ENCODE results near the gene RAB17.
"Not testable (repeated sequence)": the region's sequence is repeated elsewhere in the genome, so short reads cannot be mapped to it uniquely, and the experiment has no call there.

The RAB17 gene

DNA sequence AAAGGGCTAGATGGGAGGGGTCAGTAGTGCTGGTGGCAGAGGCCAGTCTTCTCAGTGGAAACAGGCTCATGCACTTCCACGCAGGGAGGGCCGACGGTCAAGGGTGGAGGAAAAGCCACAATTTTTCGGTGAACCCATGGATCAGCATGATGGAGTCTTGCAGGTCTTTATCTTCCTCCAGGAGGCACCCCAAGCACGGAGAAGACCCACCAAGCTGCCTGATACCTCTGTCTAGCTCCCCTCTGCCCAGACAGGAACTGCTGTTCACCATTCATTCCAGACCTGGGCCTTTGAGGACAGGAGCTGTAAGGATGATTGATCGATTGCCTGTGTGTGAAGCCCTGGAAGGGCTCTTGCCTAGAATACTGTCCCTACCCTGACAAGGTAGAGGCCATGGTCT is 34.0 kb upstream of the RAB17 start:
- no peak for DNase-seq

DNA sequence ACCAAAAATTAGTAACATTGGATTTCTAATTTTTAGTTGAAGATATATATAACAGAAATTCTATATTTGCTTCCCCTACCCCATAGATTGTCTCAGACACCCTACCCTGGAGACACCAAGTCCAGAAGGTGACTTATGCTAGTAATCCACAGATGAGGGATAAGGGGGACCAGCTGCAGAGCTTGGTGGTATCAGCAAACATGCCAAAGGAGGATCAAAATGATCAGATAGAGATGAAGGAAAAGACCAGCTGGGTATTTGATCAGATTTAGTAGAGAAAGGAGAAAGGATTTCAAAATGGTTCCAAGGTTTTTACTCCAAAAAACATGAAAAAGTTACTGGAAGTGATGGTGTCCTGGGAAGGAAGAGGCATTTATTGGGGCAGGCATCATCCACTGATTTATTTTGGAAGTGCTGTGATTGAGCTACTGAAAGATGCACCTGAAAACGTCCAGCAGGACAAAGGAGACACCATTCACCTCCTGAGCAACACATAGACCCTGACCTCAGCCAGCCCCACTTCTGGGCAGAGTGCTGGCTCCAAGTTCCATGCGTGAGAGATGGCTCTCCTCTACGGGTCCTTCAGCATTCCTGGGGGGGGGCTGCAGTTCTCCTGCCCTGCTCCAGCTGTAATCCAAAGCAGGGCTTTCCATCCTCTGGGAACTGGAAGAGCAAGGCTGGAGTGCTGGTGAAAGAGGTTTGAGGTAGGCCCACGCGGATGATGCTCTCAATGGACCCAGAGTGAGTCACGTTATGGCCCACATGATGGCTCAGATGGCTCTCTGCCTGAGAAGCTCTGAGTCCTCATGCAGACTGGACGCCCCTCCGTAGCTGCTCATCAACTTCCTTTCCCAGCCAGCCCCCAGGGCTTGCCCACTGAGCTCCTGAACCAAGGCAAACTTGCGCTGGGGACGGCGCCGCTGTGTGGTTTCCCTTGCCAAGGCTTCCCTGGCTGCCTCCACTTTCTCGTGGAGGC is 33.2 kb upstream of the RAB17 start:
- DNase-seq: no peak

DNA sequence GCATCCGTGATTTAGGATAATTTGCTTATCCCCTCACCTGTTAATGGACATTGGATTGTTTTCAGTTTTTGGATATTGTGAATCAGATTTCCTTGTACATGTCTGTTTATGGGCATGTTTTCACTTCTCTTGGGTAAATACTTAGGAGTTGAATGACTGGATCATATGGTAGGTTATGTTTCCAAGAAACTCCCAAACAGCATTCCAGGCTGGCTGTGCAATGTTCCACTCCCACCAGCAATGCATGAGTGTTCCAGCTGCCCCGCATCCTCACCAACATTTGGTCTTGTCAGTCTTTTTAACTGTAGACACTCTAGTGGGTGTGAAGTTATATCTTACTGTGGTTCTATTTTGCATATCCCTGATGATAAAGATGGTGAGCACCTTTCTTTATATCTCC is 27.9 kb upstream of the RAB17 start:
- DNase-seq: no peak

DNA sequence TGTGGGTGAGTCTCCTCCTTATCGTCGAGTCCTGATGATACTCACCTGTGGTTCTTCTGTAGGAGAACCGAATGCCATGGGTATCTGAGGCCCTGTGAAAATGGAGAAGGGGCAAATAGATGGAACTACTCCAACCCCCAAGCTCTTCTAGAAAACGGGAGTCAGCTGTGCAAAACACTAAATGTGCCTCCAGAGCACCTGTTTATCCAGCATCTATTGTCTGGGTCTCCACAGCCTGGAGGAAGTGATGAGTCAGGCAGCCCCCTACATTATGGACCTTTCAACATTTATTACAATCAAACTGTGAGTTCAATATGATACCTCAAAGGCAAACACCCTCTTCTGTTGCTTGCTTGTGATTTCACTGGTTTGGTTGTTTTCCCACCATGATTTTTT is 27.1 kb upstream of the RAB17 start:
- no peak for DNase-seq

DNA sequence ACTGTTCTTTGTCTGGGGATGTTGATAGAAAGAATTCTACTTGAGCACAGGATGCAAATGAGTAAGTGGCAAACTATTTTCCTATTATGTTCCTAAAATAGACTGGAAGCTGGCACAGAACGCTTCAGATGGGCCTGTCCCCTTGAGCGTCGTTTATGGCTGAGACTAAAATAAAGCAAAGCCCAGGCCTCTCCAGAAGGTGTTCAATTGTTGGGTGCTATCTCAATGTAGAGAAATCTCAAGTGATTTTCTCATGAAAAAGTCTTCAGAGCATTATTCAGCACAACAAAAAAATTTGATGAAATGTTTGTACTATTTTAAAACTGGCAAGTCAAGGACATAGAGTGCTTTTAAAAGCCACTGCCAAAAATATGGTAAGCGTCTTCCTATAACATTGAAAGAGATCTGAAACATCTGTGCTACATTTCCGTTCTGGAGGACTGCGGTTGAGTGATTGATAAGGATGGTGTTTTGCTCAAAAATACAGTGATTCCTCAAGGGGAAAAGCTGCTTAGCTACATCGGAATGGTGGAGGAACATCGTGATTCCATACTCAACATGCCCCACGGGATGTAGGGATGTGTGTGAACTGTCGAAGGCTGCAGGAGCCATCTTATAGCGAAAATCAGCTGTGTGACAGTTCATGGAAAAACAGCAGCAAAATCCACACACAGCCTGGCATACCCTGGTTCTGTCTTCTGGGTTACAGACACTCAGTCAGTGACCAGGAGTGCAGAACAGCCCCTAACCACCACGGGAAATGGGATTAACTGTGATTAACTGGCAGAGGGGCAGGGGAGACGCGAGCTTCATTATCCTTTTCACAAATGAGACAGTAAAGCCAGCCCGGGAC is 26.4 kb upstream of the RAB17 start:
- DNase-seq: no peak

DNA sequence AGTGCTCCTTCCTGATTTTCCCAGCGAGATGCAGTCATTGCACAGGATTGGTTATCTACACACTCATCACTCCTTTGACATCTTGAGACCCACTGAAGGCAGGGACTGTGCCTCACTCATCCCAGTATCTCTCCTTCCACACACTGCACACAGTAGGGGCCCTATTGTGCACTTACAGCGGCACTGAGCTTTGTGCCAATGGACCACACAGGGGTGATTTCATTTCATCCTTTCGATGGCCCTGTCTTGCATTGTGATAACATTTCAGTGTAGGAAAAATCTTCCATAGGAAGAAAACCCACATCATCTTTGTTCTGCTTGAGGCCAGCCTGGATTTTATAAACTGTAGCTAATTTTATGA is 25.8 kb upstream of the RAB17 start:
- DNase-seq: no peak

DNA sequence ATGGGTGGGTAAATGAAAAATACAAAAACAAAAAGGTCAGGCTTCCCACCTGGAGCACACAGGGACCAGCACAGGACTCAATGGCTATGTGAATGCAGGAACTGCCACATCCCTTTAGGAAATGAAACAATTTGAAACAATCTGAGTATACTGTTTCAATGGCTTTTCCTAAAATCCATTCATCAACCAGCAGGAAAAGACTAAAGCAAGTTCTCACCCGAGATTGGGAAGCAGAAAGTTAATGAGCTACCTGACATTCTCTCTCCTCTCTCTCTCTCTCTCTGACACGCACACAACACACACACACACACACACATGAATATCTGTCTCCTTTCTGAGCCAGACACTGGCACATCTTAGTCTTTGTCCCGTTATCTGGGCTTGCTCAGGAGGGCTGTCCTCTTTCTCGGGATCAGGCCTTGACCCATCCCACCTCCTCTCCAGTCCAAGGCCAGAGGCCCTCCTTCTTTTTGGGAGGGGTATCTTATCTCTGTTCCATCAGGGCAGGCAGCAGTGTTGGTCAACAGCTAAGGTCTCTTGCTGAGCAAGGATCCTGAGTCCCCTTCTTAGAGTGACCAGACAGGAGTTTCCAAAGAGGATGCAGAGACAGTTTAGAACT is 25.2 kb upstream of the RAB17 start:
- DNase-seq: no peak

DNA sequence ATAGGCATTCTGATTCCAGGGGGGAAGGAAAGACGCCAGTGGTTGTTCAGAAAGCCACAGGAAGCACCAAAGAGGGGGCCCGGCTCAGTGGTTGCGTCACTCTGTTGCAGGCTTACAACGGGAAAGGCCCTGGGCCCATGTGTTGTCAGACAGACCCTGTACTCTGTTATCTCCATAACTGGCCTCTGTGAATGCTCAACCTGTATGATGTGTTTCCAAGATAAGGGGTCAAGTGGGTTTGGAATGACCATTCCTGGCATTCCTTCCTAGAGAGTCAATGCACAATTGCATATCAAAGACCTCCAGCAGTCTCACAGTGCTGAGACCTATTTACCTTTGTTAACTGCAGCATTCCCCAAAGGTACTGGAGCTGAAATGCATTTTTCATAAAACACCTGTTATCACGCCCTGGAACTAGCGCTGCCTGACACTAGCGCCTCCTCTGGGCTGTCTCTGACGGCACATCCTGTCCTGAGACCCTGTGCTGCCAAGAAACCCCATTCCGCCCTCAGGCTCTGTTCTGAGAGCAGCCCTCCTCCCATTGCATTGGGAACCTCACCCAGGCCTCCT is 23.7 kb upstream of the RAB17 start:
- DNase-seq: no peak

DNA sequence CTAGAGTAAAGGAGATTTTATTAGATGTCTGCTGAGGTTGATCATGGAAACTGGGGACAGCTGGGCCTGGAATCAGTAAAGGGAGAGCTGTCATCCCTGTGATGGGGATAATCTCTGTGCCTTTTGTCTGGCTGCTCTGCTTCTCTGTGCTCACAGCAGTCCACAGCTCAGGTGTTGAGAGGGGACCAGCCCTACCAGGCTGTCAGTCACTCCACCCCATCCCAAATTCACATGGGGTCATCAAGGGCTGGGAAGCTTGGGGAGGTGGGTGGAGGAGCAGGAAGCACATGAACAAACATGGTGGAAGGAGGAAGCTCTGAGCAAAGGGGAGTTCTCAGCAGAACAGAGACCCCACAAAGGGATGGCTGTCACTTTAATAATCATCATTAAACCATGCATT is 23.1 kb upstream of the RAB17 start:
- DNase-seq: no peak

DNA sequence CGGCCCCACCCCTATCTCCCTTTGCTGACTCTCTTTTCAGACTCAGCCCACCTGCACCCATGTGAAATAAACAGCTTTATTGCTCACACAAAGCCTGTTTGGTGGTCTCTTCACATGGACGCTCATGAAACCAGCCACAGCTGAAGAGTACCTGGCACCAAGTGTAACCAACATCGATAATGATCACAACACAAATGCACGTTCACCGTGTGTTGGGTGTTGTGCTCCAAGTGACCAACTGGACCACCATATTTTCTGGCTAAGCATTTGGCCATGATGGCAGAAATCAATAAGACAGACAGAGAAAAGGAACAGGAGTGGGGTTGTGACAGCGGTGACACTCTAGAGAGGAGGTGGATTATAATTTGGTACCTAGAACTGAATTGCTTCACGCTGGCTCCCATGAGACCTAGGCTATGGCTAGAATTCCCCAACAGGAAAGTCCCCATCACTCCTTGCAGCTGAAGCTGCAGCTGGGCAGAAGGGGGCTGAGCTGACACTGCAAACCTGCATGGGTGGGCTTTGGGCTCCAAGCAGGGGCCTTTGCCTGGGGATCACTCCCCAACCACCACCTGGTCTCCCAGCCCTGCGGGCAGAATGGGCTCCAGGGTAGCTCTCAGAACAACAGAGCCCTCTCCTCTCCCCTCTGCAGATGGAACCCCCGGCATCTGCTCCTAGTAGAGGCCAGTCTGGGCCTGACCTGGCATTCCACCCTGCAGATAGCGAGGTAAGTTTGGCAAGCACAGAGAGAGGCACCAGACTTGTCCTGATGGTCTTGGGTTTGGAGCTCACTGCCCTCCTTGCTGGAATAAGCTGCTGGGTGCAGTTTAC is 22.2 kb upstream of the RAB17 start:
- DNase-seq: no peak

DNA sequence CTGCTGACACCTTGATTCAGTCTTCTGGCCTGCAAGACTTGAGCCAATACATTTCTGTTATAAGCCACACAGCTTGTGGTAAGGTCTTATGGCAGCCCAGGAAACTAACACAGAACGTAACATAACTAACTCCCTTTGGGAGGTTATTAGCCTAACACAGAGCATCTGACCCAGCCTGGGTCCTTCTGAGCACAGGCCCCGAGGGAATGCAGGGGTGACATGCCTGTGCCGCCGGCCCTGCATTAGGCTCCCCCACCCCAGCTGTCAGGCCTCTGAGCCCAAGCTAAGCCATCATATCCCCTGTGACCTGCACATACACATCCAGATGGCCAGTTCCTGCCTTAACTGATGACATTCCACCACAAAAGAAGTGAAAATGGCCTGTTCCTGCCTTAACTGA is 16.0 kb upstream of the RAB17 start:
- DNase-seq: not testable (repeated sequence)

DNA sequence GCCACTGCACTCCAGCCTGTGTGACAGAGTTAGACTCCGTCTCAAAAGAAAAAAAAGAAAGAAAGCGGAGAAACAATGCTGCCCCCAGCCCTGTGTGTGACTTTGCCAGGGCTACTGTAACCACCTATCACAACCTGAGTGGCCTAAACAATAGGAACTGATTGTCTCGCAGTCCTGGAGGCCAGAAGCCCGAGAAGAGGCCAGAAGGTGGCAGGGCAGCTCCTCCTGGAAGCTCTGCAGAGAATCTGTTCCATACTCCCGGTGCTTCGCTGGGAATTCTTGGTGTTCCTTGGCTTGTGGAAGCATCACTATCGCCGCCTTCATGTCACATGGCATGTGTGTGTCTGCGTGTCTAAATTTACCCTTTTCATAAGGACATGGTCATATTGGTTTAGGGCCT is 14.4 kb upstream of the RAB17 start:
- no peak for DNase-seq

DNA sequence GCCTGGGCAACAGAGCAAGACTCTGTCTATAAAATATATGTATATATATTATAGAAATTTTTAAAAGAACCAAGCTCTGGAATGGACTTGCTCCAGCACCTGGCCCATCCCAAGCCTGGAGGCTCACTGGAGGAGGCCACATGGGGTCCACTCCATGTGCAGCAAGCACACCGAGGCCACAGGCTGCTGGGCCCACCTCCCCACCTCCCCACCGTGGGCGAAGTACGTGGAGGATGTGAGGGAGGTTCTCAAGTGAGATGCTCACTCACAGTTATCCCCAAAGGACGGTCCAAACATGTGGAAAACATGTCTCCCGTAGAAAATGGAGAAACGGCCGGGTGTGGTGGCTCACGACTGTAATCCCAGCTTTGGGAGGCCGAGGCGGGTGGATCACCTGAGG is 13.9 kb upstream of the RAB17 start:
- DNase-seq: no peak

DNA sequence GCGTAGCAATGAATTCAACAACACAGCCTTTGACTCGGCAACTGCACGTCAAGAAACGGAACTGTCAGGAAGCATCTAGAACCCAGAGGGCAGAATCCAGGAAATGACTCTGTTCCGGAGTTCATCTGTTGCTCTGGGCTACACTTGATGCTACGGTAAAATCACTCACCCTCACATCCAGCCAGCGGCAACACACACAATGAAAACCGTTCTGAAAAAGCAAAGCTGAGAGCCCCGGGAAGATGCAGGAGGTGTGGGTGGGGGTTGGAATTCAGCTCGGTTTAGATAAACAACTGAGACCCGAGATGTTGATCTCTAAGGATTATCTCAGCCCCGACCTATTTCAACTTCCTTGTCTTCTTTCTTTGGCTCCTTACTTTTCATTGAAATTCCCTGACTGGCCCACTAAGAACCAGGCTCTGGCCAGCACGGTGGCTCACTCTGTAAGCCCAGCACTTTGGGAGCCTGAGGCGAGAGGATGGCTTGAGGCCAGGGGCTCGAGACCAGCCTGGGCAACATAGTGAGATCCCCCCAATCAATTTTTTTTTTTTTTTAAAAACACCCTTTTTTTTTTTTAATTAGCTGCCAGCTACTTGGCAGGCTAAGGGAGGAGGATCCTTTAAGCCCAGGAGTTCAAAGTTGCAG is 13.3 kb upstream of the RAB17 start:
- peak in 7 of 14 donors; percentile 6 to 57 (median 34) for DNase-seq

DNA sequence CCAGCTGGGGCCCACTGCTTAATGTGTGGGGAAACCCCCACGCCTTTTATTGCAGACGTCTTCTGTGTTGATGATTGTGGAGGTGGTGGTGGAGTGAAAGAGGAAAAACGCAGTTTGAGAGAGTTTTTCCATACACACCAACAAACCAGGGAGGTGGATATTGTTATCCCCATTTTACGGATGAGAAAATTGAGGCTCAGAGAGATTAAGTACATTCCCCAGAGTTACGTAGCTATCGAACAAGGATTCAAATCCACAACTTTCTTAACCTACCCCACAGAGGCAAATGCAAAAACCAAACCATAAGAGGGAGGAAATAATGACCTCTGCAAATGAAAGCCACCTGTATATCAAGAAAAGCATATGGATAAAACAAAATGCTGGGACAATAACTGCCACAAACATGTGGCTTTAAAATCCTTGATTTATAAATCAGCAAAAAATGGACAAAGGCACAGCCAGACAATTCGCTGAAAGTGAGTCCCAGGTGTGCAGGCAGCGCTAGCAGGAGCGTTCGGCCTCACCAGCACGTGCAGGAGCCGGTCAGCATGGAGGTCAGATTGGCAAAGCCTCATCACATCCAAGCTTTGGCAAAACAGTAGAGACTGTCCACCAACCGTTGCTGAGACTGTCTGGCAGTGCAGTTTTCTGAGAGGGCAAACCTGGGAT is 12.6 kb upstream of the RAB17 start:
- DNase-seq: no peak

DNA sequence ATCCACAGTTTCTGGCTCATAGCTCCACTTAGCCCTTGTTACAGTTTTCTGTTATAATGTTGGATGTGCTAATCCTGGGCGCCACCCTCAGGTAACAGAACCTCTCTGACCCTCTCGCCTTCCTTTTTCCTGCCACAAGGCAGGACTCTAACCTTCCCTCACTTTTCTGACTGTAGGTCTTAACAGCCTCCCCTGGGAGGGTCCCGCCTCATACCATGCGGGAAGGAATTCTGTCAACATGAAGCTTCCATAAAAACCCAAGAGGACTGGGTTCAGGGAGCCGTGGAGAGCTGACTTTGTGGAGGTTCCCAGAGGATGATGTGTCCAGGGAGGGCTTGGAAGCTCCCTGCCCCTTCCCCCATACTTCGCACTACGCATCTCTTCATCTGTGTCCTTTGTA is 11.9 kb upstream of the RAB17 start:
- DNase-seq: no peak

DNA sequence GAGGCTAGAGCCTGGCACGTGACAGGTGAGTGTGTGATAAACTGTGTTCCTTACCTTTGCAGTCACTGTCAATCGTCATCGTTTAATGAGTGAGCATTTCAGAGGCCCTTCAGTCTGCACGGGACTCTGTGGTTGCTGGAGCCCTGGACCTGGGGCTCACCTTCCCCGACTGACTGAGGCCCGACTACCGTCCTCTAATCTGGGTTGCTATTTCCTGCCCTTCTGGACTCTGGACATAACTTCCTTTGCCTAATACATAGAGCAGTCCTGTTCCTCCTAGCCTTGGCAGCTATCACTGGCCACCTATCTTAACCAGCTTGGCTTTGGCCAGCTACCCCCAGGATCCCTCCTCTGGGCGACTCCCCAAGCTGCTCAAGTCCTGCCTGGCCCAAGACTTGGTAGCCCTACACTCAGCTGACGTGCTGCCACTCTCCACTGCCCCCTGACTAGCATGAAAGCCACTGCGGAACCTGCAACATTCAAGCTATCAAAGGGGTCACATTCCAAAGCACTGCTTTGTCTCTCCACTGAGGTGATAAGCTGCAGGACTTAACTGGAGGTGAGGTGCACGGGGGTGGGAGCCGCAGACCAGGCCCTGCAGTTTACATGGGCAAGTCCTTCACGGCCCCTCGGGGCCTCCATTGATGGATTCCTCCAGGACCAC is 11.1 kb upstream of the RAB17 start:
- DNase-seq: no peak

DNA sequence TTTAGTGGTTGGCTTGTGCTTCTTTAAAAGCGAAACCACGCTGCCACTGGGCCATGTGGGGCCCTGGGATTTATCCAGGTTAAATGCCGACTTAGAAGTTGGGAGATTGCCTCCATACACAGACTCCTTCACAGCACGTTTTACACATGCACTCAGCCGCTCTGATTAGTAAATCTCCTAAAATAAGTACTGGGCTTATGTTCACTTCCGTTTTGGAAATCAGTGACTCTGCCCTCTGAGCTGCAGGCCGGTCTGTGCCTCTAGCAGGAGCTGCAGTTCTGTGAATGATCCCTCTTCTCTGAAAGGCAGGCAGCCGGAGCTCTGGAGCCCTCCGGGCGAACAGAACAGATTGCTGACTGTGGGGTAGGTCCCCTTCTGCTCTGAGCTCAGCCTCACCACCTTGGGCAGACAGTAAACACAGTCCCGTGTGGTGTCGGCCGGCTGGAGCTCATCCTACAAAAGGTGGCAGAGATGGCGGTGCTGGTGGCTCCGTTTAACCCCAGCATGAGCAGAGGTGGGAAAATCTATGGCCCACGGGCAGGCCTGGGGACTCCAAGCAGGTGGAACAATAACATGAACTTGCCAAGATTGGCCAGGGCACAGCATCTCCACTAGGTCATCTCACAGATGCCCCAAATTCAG is 9.8 kb upstream of the RAB17 start:
- peak in 3 of 14 donors; percentile 10 to 74 (median 15) for DNase-seq

DNA sequence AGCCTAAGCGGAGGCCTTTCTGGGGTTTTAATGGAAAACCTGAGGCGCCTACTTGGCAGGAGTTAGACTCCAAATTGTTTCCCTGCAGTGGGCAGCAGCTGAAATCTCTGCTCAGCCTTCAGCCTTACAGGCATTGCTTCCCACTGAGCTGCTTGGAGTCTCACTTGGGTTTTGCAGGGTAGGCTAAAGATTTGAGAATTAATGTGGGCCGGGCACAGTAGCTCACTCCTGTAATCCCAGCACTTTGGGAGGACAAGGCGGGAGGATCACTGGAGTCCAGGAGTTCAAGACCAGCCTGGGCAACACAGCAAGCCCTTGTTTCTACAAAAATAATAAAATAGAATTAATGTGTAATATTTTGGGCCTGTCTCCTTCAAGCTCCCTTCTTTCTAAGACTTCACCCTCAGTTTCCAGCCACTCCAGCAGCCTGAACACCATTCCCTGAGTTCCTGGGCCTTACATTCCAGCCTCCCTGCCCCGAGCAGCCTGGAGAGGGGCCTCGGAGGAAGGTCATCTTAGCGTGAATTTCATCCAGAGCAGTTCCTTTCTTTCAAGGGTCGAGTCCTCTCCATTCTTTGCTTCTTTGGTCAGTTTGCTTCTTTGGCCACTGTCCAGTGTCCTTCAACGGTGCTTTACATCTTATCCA is 9.1 kb upstream of the RAB17 start:
- no peak for DNase-seq

Measured in C1 segment of cervical spinal cord (tissue), 14 donors.